PC-3 (cell line): ENCODE results near the gene ARAF.

Source experiments
- CTCF ChIP-seq: fragments of 300-600 bp; sonication (generic); conservative IDR thresholded peaks from 2 replicates; pipeline ENCODE4 v1.5.1; 2017; ENCODE audit warnings: antibody characterized with exemption, low read depth, mild to moderate bottlenecking, low read length
- EZH2 ChIP-seq: fragments of 300-600 bp; sonication (generic); IDR thresholded peaks from one replicate; pipeline ENCODE4 v1.6.1; 2017; ENCODE audit warnings: antibody characterized with exemption, mild to moderate bottlenecking, low read length; ENCODE audit not compliant: unreplicated experiment

- no peak for TF ChIP-seq EZH2
- TF ChIP-seq CTCF = no peak
These were observed 50.9 kb downstream of the ARAF start for GRCh38 chrX:47611926-47612325.
